WTC11 (cell line): ENCODE data around the gene CD93. TPM values are rescaled to one million over a fixed set of nuclear protein-coding genes. Genes with fewer than 3 reads are reported as not detected.
A peak's percentile ranks its signal among the peaks of the same experiment; 100 is the strongest.

Source experiments
- ATAC-seq: fragments of 200-7000 bp; cut with Tn5 transposase; 2 replicates; pipeline ENCODE4 v1.10.0; 2021; ENCODE audit warnings: mild to moderate bottlenecking, moderate library complexity
- CTCF ChIA-PET: fragments of 300-600 bp; sonication (Branson Sonifier 250); formaldehyde crosslinking; loops from one replicate; lab custom pipeline; 2021; ENCODE audit warnings: antibody characterized with exemption; lab: Charles Lee
- POLR2A ChIA-PET: fragments of 350-600 bp; sonication (Branson Sonifier 250); formaldehyde crosslinking; loops from one replicate; lab custom pipeline; 2021; ENCODE audit warnings: antibody characterized with exemption; lab: Charles Lee
- DNase-seq: peaks from one replicate; pipeline ENCODE4 v3.0.0; 2021; ENCODE audit warnings: low spot score
- H3K27ac Mint-ChIP-seq: 2 replicates; pipeline ENCODE4 v1.8.0; 2021; ENCODE audit warnings: mixed read lengths
- H3K27me3 Mint-ChIP-seq: 2 replicates; pipeline ENCODE4 v1.8.0; 2021; ENCODE audit warnings: low read depth, mild to moderate bottlenecking, moderate library complexity, mixed read lengths
- H3K36me3 Mint-ChIP-seq: 2 replicates; pipeline ENCODE4 v1.8.0; 2021; ENCODE audit warnings: mixed read lengths
- H3K4me1 Mint-ChIP-seq: 2 replicates; pipeline ENCODE4 v1.8.0; 2022; ENCODE audit warnings: mixed read lengths
- H3K4me3 Mint-ChIP-seq: 2 replicates; pipeline ENCODE4 v1.8.0; 2021; ENCODE audit warnings: mild to moderate bottlenecking, moderate library complexity, mixed read lengths
- H3K9me3 Mint-ChIP-seq: 2 replicates; pipeline ENCODE4 v1.8.0; 2021; ENCODE audit warnings: mixed read lengths
- E2F1 ChIP-seq: sonication (generic); formaldehyde crosslinking; IDR thresholded peaks from 2 replicates; pipeline ENCODE4 v1.8.0; 2022; ENCODE audit warnings: mild to moderate bottlenecking, missing genetic modification reagents
- ELF4 ChIP-seq: sonication (generic); formaldehyde crosslinking; IDR thresholded peaks from 2 replicates; pipeline ENCODE4 v1.8.1; 2022; ENCODE audit warnings: low read depth, mild to moderate bottlenecking, moderate library complexity, missing genetic modification reagents
- FOXK1 ChIP-seq: sonication (generic); formaldehyde crosslinking; IDR thresholded peaks from 2 replicates; pipeline ENCODE4 v1.8.0; 2022; ENCODE audit warnings: mild to moderate bottlenecking, moderate library complexity, missing genetic modification reagents
- FOXP1 ChIP-seq: sonication (generic); formaldehyde crosslinking; IDR thresholded peaks from 2 replicates; pipeline ENCODE4 v1.8.0; 2022; ENCODE audit warnings: missing genetic modification reagents, mild to moderate bottlenecking, moderate library complexity, borderline replicate concordance
- GABPB1 ChIP-seq: sonication (generic); formaldehyde crosslinking; IDR thresholded peaks from 2 replicates; pipeline ENCODE4 v1.8.1; 2023; ENCODE audit warnings: mild to moderate bottlenecking, missing genetic modification reagents
- JUN ChIP-seq: sonication (generic); formaldehyde crosslinking; IDR thresholded peaks from 2 replicates; pipeline ENCODE4 v1.8.0; 2023; ENCODE audit warnings: mild to moderate bottlenecking, missing genetic modification reagents
- KAT7 ChIP-seq: sonication (generic); formaldehyde crosslinking; IDR thresholded peaks from 2 replicates; pipeline ENCODE4 v1.8.1; 2023; ENCODE audit warnings: missing genetic modification reagents, mild to moderate bottlenecking, borderline replicate concordance
- MLX ChIP-seq: sonication (generic); formaldehyde crosslinking; IDR thresholded peaks from 2 replicates; pipeline ENCODE4 v1.8.1; 2023; ENCODE audit warnings: mild to moderate bottlenecking, missing genetic modification reagents, moderate library complexity
- NFYB ChIP-seq: sonication (generic); formaldehyde crosslinking; conservative IDR thresholded peaks from 2 replicates; pipeline ENCODE4 v1.8.0; 2022; ENCODE audit warnings: low read depth, missing genetic modification reagents
- NR3C1 ChIP-seq: sonication (generic); formaldehyde crosslinking; conservative IDR thresholded peaks from 2 replicates; pipeline ENCODE4 v1.8.1; 2023; ENCODE audit warnings: low read depth, mild to moderate bottlenecking, missing genetic modification reagents
- OVOL2 ChIP-seq: fragments of 250-450 bp; sonication (Bioruptor Pico); IDR thresholded peaks from 2 replicates; pipeline ENCODE4 v1.9.0; 2021; ENCODE audit warnings: mild to moderate bottlenecking, borderline replicate concordance
- PRDM15 ChIP-seq: sonication (generic); formaldehyde crosslinking; IDR thresholded peaks from 2 replicates; pipeline ENCODE4 v1.8.0; 2022; ENCODE audit warnings: missing genetic modification reagents
- RELA ChIP-seq: sonication (generic); formaldehyde crosslinking; IDR thresholded peaks from 2 replicates; pipeline ENCODE4 v1.8.1; 2022; ENCODE audit warnings: missing genetic modification reagents, mild to moderate bottlenecking, borderline replicate concordance
- SMAD4 ChIP-seq: sonication (generic); formaldehyde crosslinking; IDR thresholded peaks from 2 replicates; pipeline ENCODE4 v1.8.0; 2022; ENCODE audit warnings: mild to moderate bottlenecking, missing genetic modification reagents
- ZBTB43 ChIP-seq: sonication (generic); formaldehyde crosslinking; IDR thresholded peaks from 2 replicates; pipeline ENCODE4 v1.8.1; 2023; ENCODE audit warnings: mild to moderate bottlenecking, missing genetic modification reagents
- ZMAT4 ChIP-seq: fragments of 250-450 bp; sonication (Bioruptor Pico); IDR thresholded peaks from 2 replicates; pipeline ENCODE4 v1.9.0; 2021; ENCODE audit warnings: mild to moderate bottlenecking
- ZNF281 ChIP-seq: sonication (generic); formaldehyde crosslinking; IDR thresholded peaks from 2 replicates; pipeline ENCODE4 v1.8.0; 2023; ENCODE audit warnings: mild to moderate bottlenecking, missing genetic modification reagents
- total RNA-seq: library from RNA; stranded (reverse); gene quantifications from 3 replicates; pipeline ENCODE4 v1.2.3, GENCODE V29; 2021
- TF ChIP-seq, protein P1 (sequence below): sonication (generic); formaldehyde crosslinking; IDR thresholded peaks from 2 replicates; pipeline ENCODE4 v1.8.1; 2023; ENCODE audit warnings: mild to moderate bottlenecking, moderate library complexity, missing genetic modification reagents

The CD93 gene
- total RNA-seq, 1 experiment from 2014 or later = 0.09 TPM

GRCh38 chr20:23049201-23050075, 36.7 kb downstream of the CD93 start, which contains the start of gene THBD (continued):
- TF ChIP-seq ZMAT4 (CRISPR knock-in tag) (no peak), OVOL2 (no peak), JUN (CRISPR knock-in tag) (0 out of 2 replicates have a peak, but pooled peaks have one; percentile 39), ZNF281 (0 out of 2 replicates have a peak, but pooled peaks have one; percentile 37), E2F1 (0 out of 2 replicates have a peak, but pooled peaks have one; percentile 37), GABPB1 (no peak), MLX (CRISPR knock-in tag) (no peak)
- TF ChIP-seq, protein P1, sequence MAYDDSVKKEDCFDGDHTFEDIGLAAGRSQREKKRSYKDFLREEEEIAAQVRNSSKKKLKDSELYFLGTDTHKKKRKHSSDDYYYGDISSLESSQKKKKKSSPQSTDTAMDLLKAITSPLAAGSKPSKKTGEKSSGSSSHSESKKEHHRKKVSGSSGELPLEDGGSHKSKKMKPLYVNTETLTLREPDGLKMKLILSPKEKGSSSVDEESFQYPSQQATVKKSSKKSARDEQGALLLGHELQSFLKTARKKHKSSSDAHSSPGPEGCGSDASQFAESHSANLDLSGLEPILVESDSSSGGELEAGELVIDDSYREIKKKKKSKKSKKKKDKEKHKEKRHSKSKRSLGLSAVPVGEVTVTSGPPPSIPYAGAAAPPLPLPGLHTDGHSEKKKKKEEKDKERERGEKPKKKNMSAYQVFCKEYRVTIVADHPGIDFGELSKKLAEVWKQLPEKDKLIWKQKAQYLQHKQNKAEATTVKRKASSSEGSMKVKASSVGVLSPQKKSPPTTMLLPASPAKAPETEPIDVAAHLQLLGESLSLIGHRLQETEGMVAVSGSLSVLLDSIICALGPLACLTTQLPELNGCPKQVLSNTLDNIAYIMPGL (CRISPR knock-in tag) = no peak

DNA sequence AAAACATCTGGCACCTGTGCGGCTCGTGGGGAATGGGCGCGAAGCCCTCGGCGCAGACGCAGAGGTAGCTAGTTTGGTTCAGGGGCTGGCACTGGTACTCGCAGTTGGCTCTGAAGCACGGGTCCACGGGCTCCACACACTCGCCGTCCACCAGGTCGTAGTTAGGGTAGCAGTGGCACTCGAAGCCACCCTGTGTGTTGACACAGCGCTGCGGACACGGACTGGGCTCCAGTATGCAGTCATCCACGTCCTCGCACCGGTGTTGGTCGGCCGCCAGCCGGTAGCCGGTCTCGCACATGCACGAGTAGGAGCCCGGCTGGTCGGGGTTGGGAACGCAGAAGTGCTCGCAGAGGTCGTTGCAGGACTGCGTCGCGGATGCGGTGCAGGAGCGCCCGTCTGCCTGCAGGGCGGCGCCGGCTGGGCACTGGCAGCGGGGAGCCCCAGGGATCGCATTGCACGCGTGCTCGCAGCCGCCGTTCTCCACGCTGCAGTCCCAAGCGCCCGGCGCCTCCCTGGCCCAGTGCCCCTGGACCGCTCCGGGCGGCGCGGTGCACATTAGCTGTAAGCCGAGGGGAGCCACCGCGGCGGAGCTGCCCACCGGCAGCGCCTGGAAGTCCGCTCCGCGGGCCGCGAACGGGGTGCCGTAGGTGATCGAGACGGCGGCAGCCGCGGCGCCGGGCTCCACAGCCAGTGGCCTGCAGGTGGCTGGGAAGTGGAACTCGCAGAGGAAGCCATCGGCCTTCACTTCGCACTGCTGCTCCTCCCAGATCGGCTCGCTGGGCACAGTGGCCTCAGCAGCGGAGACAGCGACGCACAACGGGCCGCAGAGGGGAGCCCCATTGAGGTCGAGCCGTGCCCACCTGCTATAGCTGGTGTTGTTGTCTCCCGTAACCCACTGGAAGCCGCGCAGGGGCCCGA, 37.6 kb downstream of the CD93 start:
- Mint-ChIP-seq H3K9me3 (no peaks in the 10 kb centered on the region), H3K36me3 (no peaks in the 10 kb centered on the region), H3K27ac (no peak overlapping the region), H3K4me3 (peak overlapping the region; percentile 89), H3K27me3 (peaks cover 92% of the 10 kb centered on the region), H3K4me1 (peaks cover 36% of the 10 kb centered on the region)
- DNase-seq = peak; percentile 78
- ChIA-PET CTCF (interaction anchor here (0.5 to 6.0 kb wide), 13 partner anchors 11 to 357 kb away, joined by 3 to 126 read pairs (median 4); partner anchors contain the start of gene SSTR4), POLR2A (no interaction called here)
- peak; percentile 53 for ATAC-seq
- TF ChIP-seq KAT7 (CRISPR knock-in tag) = peak; percentile 87; the same call in 1 of the 2 replicates
- peak; percentile 94 for TF ChIP-seq NR3C1 (CRISPR knock-in tag)
- TF ChIP-seq ELF4 = no peak
- TF ChIP-seq FOXP1 (CRISPR knock-in tag) = peak; percentile 79; the same call in 1 of the 2 replicates
- TF ChIP-seq NFYB = no peak
- TF ChIP-seq ZBTB43 (CRISPR knock-in tag) = peak; percentile 48; the same call in 1 of the 2 replicates
- TF ChIP-seq RELA (CRISPR knock-in tag) = peak; percentile 75; the same call in 1 of the 2 replicates
- 0 out of 2 replicates have a peak, but pooled peaks have one; percentile 36 for TF ChIP-seq SMAD4 (CRISPR knock-in tag)
- peak; percentile 43; the same call in 1 of the 2 replicates for TF ChIP-seq JUN (CRISPR knock-in tag)
- TF ChIP-seq FOXK1 (CRISPR knock-in tag) = peak; percentile 53; the same call in 1 of the 2 replicates
- TF ChIP-seq PRDM15 (CRISPR knock-in tag) = no peak; the same call in 1 of the 2 replicates
